AG08395 (cell line): ENCODE results near the gene GIT2.

Source experiments
- DNase-seq: peaks from one replicate; pipeline ENCODE4 v3.0.0; 2012; ENCODE audit warnings: mixed read lengths, low spot score

The GIT2 gene

GRCh38 chr12:109981311-109981710 is 14.9 kb downstream of the GIT2 start:
- DNase-seq, result no peak

GRCh38 chr12:109972821-109973220 is 23.3 kb downstream of the GIT2 start:
- DNase-seq, result no peak

- no peak for DNase-seq
These were observed 27.4 kb downstream of the GIT2 start for GRCh38 chr12:109968801-109969200.

GRCh38 chr12:109968032-109968420 is 28.1 kb downstream of the GIT2 start:
- no peak for DNase-seq

- DNase-seq, result no peak
These were observed 28.7 kb downstream of the GIT2 start for GRCh38 chr12:109967383-109968031.

GRCh38 chr12:109966546-109966945 is 29.6 kb downstream of the GIT2 start:
- no peak for DNase-seq

GRCh38 chr12:109963743-109964429 is 32.3 kb downstream of the GIT2 start:
- DNase-seq, result no peak

- no peak for DNase-seq
These were observed 32.8 kb downstream of the GIT2 start for GRCh38 chr12:109963330-109963729.

- DNase-seq, result no peak
These were observed 33.8 kb downstream of the GIT2 start for GRCh38 chr12:109962398-109962797.

- DNase-seq, result no peak
These were observed 34.6 kb downstream of the GIT2 start for GRCh38 chr12:109961612-109962011.

GRCh38 chr12:109961201-109961600 is 35.0 kb downstream of the GIT2 start:
- no peak for DNase-seq

- DNase-seq, result no peak
These were observed 36.6 kb downstream of the GIT2 start for GRCh38 chr12:109959411-109960093.

GRCh38 chr12:109958374-109958773 is 37.8 kb downstream of the GIT2 start:
- no peak for DNase-seq

GRCh38 chr12:109953656-109954055 is 42.5 kb downstream of the GIT2 start:
- no peak for DNase-seq

- DNase-seq, result no peak
These were observed 43.3 kb downstream of the GIT2 start for GRCh38 chr12:109952873-109953272.

GRCh38 chr12:109952160-109952858 is 43.9 kb downstream of the GIT2 start:
- no peak for DNase-seq

- no peak for DNase-seq
These were observed 44.4 kb downstream of the GIT2 start for GRCh38 chr12:109951751-109952150.

GRCh38 chr12:109951136-109951535 is 45.0 kb downstream of the GIT2 start:
- peak; percentile 85 for DNase-seq

- no peak for DNase-seq
These were observed 45.5 kb downstream of the GIT2 start for GRCh38 chr12:109950625-109951024.

GRCh38 chr12:109949089-109949488 is 47.1 kb downstream of the GIT2 start:
- peak; percentile 62 for DNase-seq

GRCh38 chr12:109948368-109948767 is 47.8 kb downstream of the GIT2 start:
- DNase-seq, result no peak

- peak; percentile 79 for DNase-seq
These were observed 48.6 kb downstream of the GIT2 start for GRCh38 chr12:109947521-109947920.

- DNase-seq, result no peak
These were observed 49.3 kb downstream of the GIT2 start for GRCh38 chr12:109946913-109947312.
